ENCODE data around the gene SP7.
A peak's percentile ranks its signal among the peaks of the same experiment; 100 is the strongest.

Gene SP7

DNA sequence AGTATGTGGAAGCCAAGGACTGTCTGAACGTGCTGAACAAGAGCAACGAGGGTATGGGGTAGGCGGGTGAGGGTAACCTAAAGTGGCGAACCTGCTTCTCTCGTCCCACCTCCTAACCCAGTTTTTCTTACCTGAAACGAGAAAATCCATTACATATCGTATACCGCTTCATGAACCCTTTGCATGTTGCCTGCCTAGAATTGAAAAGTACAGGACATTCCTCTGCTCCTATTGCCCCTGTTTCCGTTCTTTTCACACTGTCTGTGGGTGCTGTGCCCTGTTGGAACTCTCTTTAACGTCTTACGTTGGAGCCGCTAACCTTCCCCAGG is 40.3 kb downstream of the SP7 start:
- Histone ChIP-seq H3K27me3 (ENCODE audit: insufficient read depth, low read depth, severe bottlenecking) (no peaks in the 10 kb centered on the region), H3K9me3 (ENCODE audit: severe bottlenecking) (no peaks in the 10 kb centered on the region), H3K27ac (peak overlapping the region; percentile 80), H3K36me3 (peaks cover 60% of the 10 kb centered on the region), H3K4me3 (ENCODE audit: low read depth, low read length) (peak overlapping the region; percentile 71)
- TF ChIP-seq, protein P1, sequence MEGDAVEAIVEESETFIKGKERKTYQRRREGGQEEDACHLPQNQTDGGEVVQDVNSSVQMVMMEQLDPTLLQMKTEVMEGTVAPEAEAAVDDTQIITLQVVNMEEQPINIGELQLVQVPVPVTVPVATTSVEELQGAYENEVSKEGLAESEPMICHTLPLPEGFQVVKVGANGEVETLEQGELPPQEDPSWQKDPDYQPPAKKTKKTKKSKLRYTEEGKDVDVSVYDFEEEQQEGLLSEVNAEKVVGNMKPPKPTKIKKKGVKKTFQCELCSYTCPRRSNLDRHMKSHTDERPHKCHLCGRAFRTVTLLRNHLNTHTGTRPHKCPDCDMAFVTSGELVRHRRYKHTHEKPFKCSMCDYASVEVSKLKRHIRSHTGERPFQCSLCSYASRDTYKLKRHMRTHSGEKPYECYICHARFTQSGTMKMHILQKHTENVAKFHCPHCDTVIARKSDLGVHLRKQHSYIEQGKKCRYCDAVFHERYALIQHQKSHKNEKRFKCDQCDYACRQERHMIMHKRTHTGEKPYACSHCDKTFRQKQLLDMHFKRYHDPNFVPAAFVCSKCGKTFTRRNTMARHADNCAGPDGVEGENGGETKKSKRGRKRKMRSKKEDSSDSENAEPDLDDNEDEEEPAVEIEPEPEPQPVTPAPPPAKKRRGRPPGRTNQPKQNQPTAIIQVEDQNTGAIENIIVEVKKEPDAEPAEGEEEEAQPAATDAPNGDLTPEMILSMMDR (IDR thresholded peaks at IDR 0.05; ENCODE audit: low read depth, low read length) = no peak
- no peak for DNase-seq

- Histone ChIP-seq H3K4me3 (ENCODE audit: low read depth, low read length) (peak within 1 kb of the TSS; percentile 71), H3K36me3 (peaks cover 63% of the 10 kb centered on the region), H3K27me3 (ENCODE audit: insufficient read depth, low read depth, severe bottlenecking) (no peaks in the 10 kb centered on the region), H3K27ac (peak within 1 kb of the TSS; percentile 80), H3K9me3 (ENCODE audit: severe bottlenecking) (no peaks in the 10 kb centered on the region)
- peak; percentile 86 for DNase-seq
- TF ChIP-seq, protein P1 (IDR thresholded peaks at IDR 0.05; ENCODE audit: low read depth, low read length) = no peak
Measured at GRCh38 chr12:53295070-53295890, 40.9 kb downstream of the SP7 start, which contains the start of gene PFDN5. Gene PFDN5 (plus strand): TSS chr12:53295542. CDS start chr12:53295568, 26 bp downstream.

GRCh38 chr12:53292426-53292825 is 43.7 kb downstream of the SP7 start:
- no peaks in the 10 kb centered on the region for H3K9me3 ChIP-seq (ENCODE audit: severe bottlenecking)
- TF ChIP-seq, protein P1 (IDR thresholded peaks at IDR 0.05; ENCODE audit: low read depth, low read length) = no peak
- DNase-seq = no peak
- H3K27ac ChIP-seq = no peak overlapping the region
- no peaks in the 10 kb centered on the region for H3K27me3 ChIP-seq (ENCODE audit: insufficient read depth, low read depth, severe bottlenecking)
- H3K36me3 ChIP-seq = peaks cover 76% of the 10 kb centered on the region
- H3K4me3 ChIP-seq (ENCODE audit: low read depth, low read length) = no peak overlapping the region

GRCh38 chr12:53290661-53291060 is 45.5 kb downstream of the SP7 start:
- Histone ChIP-seq H3K27me3 (ENCODE audit: insufficient read depth, low read depth, severe bottlenecking) (no peaks in the 10 kb centered on the region), H3K9me3 (ENCODE audit: severe bottlenecking) (no peaks in the 10 kb centered on the region), H3K36me3 (peaks cover 80% of the 10 kb centered on the region), H3K27ac (no peak overlapping the region), H3K4me3 (ENCODE audit: low read depth, low read length) (no peak overlapping the region)
- DNase-seq = no peak
- TF ChIP-seq, protein P1 (IDR thresholded peaks at IDR 0.05; ENCODE audit: low read depth, low read length) = no peak

GRCh38 chr12:53289891-53290290 is 46.3 kb downstream of the SP7 start:
- DNase-seq = no peak
- TF ChIP-seq, protein P1 (IDR thresholded peaks at IDR 0.05; ENCODE audit: low read depth, low read length) = no peak

More at GRCh38 chr12:53289891-53290290, 46.3 kb downstream of the SP7 start:
- Histone ChIP-seq H3K4me3 (ENCODE audit: low read depth, low read length) (no peak overlapping the region), H3K27me3 (ENCODE audit: insufficient read depth, low read depth, severe bottlenecking) (no peaks in the 10 kb centered on the region), H3K9me3 (ENCODE audit: severe bottlenecking) (no peaks in the 10 kb centered on the region), H3K36me3 (peaks cover 85% of the 10 kb centered on the region), H3K27ac (no peak overlapping the region)
